Body of pancreas (tissue), 4 donors: ENCODE data around the gene TPP1.

ENCODE experiments used
- CTCF ChIP-seq, 7 experiments: fragments of 450-650 bp in 4 of 7; fragments of 200-600 bp in 3 of 7; sonication (generic) in 3 of 7; IDR thresholded peaks; one replicate each; pipeline ENCODE4 v1.5.1; 2016 to 2019; ENCODE audit warnings: antibody characterized with exemption in 7 of 7
- POLR2A ChIP-seq, 3 donors: fragments of 450-650 bp; IDR thresholded peaks; one replicate each; pipeline ENCODE4 v1.6.1; 2016; ENCODE audit warnings: antibody characterized with exemption in 3 of 3, mild to moderate bottlenecking in 2 of 3

GRCh38 chr11:6646071-6646470, 26.8 kb upstream of the TPP1 start:
- TF ChIP-seq CTCF (IDR thresholded peaks at IDR 0.05) = no peak
- TF ChIP-seq POLR2A (IDR thresholded peaks at IDR 0.05) = no peak
